Measurements from ENCODE around the gene FARP1.

- TF ChIP-seq POLR2AphosphoS5 (IDR thresholded peaks at IDR 0.05): no peak
- TF ChIP-seq CTCF (IDR thresholded peaks at IDR 0.05): no peak
- no peak for TF ChIP-seq EP300 (IDR thresholded peaks at IDR 0.05)
Observed at GRCh38 chr13:98204546-98204945, 61.7 kb downstream of the FARP1 start.
